KG1 (cell line): ENCODE measurements around the gene UBE2E2.
"Not testable (repeated sequence)": the region's sequence is repeated elsewhere in the genome, so short reads cannot be mapped to it uniquely, and the experiment has no call there.

ENCODE experiments used
- DNase-seq: peaks from one replicate; lab custom pipeline; 2025; lab: John Stamatoyannopoulos, UW

The UBE2E2 gene

DNA sequence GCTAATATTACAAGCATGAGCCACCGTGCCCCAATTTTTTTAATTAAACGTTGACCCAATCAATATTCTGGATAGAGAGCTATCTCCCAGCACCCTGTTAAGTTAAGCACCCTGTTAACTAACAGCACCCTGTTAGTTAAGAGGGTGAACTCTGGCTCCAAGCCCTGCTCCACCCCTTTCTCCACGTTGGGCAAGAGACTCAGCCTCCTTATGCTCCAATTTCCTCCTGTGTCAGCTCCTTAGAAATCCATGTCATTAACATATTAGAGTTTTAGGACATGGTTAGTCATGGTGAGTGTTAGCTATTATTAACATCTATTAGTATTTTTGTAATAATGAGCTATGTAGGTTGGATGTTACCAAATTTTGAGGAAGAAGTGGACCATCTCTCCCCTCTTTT lies 385.4 kb downstream of the UBE2E2 start:
- no peak for DNase-seq

DNA sequence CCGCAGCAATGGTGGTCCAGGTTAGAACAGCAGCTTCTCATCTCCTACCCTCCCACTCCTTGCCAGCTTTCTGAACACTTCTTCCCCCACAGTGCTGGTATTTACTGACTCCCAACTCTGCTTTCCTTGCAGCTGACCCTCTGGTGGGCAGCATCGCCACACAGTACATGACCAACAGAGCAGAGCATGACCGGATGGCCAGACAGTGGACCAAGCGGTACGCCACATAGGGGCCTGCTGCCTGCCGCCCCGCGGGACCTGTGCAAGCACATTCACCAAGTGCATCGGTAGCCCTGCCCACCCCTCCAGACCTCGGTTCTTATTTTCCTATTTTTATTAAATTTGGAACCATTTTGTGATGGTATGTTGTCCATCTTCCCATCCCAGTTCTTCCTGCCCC lies 386.5 kb downstream of the UBE2E2 start:
- DNase-seq: no peak

DNA sequence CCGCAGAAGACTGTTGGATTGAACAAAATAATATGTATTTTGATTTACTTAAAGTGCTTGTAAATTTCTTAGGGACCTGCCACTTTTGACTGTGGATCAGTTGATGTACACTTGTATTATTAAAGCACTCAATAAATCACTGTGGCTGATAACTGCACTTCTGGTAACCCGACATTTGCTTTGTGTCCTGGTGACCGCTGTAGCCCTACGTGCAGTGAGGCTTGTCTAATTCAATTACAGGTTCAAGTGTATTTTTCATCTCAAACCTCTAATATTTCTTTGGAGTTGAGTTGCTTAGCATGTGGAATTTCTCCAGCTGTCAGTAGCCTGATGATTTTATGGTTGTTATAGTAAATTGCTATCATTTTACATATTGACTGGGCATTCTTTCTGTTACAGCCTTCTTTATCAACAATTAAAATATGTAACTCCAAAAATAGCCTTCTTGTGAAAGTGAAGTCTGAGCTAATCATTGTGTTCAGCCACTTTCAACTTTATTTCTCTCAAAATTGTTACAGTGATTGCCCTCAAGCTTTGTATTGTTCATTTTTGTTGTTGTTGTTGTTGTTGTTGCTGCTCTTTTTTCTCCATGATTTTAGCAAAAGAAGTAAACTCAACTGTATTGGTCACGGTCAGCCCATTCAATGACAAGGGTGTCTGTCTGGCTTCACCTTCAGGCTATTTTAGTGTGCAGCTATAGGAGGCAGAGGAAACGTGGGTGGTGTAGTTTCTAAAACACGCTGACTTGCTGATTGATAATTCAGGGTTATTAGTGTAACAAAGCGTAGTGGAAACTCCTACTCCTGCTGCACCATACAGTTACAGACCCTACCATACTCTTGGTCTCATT lies 387.5 kb downstream of the UBE2E2 start:
- DNase-seq: no peak

DNA sequence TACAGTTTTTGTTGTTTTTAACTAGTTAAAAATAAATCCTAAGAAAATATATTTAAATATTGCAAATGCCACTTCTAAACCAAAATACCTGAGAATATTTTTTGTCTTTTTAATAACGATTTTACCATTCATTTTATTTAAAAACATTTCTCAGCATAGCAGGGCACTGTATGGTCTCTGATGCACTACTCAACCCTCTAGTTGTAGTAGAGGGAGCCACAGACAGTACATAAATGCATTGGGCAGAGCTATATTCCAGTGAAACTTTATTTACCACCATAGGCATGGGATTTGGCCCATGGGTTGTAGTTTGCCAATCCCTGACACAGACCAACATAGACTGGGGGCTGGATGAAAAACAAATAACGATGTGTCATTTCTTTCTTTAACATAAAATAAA lies 388.2 kb downstream of the UBE2E2 start:
- no peak for DNase-seq

DNA sequence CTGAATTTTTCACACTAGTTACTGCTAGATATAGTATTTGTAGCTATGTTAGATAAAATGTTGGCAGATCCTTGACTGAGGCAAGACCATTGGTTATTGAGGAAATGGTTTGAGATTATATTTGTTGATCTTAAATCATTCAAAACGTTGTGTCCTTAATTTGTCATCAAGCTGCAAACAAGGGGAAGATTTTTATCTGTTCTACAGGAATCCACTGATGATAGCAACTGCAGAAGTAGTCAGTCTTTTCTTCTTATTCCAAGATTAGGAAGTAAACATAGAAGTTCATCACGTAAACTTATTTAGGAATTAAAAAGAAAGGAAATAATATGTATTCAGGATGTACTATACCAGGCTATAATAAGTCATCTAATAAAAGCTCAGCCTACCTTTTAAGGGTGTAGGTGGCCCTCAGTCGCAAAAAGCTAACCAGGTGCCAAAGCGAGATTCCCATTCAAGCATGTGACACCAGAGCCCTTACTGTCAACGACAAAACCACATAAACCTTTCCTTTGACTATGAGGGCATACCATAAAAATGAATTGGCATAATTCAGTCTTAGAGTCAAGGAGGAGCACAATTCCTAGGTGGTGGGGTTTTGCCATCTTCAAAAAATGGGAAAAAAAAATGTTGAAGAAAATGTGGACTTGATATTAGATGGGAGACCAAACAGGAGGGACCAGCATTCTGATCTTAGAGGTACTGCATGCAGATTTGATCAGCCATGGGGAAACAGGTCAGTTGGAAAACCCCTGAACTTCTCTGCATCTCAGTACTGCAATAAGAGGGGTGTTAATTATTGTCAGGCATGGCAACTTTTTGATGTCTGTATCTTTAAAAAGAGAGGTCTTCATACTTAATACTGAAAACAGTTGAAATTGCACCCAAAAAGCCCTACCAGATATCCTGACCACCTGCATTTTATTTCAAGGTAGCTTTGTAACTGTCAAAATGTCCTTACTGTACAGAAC lies 390.1 kb downstream of the UBE2E2 start:
- no peak for DNase-seq

DNA sequence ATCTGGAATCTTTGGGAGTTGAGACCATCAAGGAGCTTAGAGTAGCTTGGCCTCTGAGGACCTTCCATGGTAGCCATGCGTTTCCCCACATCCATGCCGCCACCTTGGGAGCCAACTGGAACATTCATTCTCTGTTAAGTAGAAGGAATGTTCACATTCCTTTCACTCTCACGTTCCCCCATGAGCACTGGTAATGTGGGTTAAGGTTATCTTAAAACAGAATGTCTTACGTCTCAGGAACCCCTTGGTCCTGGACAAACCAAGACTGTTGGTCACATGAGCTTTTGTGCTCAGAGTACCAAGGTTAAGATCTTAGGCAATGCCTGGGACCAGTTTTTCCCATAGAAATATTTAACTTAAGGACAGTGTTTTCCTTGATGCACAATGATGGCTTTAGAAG lies 390.9 kb downstream of the UBE2E2 start:
- DNase-seq: no peak

DNA sequence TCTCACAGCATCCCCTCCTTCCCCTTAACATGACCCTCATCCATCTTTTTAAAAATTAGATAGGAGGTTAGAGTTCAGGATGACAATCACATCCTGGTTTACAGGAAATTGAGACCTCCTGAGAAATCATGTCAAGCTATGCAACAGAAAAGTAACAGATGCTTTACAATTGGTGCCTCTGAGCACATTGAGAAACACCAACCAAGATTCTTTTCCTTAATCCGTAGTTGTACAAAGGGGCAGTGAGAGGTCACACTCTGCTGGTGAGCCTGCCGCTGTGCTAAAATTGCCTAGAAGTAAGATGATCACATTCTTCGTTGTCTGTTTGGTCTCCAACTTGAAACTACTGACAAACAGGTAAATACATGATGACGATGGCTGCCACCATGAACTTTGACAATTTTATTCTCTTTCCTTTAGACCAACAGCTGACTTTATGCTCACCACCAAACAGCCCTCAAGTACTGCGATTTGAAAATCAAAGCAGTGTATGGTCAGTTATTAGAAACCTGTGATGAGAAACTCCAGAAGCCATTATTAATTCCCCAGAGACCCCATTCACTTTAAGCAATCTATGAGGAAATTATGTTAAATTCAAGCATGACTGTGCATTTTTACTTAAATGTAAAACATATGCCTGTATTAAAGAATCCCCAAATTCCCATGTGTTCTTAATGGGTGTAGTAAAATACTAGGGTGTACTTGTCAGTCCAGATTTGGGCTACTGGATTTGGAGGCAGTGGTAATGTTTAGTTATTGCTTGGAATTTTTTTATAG lies 392.0 kb downstream of the UBE2E2 start:
- no peak for DNase-seq

DNA sequence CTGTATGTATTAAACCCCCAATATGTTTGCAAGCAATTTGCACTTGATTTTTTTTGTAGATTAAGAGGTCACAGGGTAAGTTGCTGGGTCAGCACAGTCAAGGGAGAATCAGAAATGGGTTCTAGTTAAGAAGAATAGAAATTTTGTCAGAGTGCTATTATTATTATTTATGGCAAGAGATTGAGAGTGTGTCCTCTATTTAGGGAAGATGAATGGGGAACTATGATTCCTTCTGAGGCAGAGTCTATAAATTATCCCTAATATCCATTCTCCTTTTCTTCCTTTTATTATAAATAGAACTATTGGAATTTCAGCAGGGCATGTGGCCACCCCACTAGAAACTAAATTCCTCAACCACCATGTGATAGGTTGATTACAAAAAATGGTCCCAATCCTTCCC lies 392.7 kb downstream of the UBE2E2 start:
- no peak for DNase-seq

DNA sequence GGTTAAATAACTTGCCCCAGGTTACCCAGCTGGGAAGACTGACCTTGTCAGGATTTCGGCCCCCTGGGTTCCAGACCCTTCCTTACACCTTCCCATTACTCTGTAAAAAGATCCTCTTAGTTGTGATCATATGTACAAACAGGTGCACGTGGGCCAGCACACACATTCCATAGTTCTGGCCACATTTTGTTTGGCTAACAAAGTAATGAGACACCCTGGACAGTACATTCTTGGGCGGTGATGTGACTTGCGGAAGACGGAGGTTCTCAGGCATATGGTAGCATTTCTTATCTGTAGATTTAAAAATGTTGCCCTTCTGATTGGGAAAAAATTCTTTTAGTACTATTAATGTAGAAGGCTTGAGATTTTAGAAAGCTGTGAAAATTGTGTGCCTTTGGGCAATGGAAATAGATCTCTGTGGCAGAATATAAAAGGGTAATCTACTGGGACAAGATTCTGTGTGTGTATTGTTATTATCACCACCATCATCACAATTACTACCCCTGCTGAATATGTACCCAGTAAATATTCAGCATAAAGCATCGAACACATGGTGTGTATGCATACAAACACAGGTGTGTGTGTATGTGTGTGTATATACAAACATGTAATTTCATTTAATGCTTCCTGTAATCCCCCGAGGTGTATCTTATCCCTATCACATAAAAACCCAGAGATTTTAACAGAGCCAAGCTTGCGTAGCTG lies 397.2 kb downstream of the UBE2E2 start:
- no peak for DNase-seq

DNA sequence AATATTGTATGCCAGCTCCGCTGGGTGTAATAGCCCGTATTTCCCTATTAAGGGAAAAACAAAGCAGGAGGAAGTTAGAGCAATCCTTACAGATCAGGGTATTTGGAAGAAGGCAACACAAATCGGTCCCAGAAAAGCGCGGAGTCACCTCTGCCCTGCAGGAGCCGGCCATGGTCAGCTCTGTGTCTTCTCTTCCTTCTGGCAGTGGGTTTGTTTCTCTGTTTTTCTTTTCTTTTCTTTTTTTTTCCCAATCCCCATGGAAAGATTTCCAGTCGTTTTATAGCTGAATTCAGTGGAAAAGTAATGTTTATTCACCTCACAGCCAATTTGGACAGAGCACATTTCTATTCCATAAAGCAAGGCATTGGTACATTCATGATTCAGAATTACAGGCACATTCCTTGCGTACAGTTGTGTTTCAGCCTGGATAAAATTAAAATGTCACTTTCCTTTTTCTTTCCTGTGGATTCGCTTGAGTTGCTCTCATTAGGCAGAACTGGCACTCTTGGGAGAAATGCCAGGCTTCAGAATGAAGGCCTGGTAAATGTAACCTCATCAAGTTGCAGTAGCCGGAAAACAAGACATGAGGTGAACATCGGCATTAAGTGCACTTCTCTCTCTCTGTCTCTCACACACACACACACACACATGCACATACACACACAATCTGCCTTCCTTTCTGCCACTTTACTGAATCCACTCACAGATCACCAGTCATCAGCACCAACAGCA lies 398.1 kb downstream of the UBE2E2 start:
- DNase-seq: no peak

DNA sequence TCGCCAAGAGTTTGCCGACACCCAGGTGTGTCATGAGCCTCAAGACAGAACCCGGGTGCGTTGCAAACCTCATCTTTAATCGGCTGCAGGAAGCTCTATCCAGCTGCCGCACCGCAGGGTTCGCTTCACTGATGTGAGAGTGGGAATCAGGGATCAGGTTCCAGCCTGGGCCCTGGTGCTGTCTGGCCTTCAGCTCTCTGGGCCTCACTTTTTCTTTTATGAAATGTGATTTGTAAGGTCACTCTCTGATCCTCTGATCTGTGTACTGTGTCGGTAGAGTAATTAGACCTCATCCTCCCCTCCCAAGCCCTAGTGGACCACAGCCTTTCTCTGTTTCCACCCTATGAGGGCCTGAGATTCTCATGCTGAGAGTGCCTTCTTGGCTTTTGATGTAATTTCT lies 399.8 kb downstream of the UBE2E2 start:
- no peak for DNase-seq

DNA sequence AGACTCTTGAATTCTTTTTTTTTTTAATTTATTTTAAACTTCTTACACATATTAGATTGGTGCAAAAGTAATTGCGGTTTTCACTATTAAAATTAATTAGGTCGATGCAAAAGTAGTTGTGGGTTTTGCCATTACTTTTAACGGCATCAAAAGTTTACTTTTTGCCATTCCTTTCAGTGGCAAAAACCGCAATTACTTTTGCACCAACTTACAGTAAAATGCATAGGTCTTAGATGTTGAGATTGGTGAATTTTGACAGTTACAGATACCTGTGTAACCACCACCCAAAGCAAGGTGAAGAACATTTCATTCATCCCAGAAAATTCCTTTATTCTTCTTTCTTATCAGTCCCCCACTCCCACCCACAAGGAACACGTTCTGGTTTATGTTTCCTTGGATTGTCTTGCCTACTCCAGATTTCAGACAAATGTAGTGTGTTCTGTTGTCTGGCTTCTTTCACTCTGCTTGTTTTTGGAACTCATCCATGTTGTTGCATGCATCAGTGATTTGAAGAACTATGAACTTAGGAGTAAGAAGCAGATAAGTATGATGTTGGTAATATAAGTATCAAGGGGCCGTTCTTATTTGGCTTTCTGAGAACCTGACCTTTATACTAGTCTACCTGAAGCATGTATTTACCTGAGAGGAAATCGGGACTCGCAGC lies 404.2 kb downstream of the UBE2E2 start:
- no peak for DNase-seq

DNA sequence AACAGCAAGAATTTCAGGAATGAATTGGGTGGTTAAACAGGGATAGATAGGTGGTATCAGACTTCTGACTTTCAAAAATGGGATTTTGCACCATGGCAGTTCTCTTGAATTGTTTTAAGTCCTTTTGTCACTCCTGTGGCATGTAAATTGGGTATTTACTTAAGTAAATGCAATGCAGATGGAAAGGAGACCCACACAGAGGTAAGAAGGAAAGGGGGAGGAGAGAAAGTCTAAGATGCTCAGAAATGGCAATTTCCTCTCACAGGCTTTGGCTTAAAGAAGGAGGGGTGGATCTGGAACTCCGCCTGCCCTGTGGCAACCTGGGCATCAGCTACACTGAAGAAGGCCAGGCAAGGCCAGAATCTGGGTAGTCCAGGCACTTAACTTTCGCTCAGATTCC lies 405.5 kb downstream of the UBE2E2 start:
- no peak for DNase-seq

DNA sequence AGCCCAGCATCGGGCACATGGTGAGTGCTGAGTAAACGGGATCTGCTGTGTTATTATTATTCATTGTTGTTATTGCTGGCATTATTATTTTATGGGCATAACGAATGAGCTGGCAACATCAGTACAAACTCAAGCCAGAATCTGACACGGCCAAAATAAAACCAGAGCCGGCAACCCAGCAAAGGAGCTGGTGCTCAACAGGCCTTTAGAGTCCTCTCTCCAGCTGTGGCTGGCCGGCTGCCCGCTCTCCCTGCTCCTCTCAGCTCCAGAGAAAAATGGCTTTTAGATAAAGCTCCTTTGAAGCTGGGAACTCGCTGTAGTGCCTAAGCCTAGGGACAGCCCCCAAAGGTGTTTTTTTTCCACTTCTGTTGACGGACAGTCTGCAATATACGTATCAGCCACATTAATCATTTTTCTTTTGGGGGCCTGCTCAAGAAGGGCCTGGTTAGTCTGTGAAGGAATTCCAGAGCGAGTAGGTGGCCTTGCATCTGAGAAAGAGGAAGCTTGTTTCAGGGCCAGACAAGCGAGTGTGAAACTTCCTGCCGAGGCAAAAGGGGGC lies 408.7 kb downstream of the UBE2E2 start:
- DNase-seq: no peak

DNA sequence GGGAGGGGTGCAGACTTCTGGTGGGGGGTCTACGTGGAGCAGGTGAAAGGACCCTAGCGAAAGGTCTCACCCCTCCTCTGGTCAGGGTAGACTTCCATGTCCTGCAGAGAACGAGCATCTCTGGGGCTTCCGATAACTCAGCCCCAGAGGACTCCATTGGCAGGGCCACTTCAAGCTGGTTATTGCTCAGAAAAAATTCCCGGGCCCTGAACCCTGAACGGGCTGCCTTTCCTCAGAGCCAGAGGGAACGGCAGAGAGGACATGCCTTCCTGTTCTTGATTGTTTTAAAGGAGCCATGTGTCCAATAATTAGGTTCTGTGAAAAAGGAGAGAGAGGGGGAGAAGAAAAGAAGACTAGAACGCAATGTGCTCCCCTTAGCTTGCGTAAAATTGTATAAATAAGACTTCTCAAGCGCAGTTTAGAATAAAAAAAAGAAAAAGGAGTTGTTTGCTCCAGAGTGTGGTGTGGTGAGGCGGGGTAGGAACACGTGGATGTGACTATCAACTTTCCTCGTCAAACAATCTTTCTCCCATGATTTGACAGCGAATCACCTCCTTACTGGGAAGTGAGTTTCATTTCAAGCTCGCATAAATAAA lies 409.3 kb downstream of the UBE2E2 start:
- no peak for DNase-seq

DNA sequence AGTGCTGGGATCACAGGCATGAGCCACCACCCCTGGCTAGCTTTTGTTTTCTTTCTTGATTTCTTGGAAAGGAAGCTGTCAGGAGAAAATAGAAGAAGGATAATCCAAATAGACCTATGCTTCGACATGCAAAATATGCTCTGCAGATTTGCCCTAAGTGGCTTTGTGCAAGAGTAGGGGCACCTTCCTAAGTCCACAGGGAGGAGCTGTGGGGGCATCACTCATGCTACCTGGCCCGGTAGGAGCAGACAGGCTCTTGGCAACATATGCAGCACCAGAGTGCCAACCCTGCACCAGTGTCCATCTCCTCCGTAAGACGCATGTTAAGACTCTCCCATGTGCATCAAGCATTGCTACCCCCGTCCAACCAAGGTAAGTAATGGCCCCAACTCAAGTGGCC lies 411.9 kb downstream of the UBE2E2 start:
- no peak for DNase-seq

DNA sequence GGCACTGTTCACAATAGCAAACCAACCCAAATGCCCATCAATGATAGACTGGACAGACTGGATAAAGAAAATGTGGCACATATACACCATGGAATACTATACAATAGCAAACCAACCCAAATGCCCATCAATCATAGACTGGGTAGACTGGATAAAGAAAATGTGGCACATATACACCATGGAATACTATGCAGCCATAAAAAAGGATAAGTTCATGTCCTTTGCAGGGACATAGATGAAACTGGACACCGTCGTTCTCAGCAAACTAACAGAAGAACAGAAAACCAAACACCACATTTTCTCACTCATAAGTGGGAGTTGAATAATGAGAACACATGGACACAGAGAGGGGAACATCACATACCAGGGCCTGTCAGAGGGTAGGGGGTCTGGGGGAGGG lies 415.3 kb downstream of the UBE2E2 start:
- not testable (repeated sequence) for DNase-seq

DNA sequence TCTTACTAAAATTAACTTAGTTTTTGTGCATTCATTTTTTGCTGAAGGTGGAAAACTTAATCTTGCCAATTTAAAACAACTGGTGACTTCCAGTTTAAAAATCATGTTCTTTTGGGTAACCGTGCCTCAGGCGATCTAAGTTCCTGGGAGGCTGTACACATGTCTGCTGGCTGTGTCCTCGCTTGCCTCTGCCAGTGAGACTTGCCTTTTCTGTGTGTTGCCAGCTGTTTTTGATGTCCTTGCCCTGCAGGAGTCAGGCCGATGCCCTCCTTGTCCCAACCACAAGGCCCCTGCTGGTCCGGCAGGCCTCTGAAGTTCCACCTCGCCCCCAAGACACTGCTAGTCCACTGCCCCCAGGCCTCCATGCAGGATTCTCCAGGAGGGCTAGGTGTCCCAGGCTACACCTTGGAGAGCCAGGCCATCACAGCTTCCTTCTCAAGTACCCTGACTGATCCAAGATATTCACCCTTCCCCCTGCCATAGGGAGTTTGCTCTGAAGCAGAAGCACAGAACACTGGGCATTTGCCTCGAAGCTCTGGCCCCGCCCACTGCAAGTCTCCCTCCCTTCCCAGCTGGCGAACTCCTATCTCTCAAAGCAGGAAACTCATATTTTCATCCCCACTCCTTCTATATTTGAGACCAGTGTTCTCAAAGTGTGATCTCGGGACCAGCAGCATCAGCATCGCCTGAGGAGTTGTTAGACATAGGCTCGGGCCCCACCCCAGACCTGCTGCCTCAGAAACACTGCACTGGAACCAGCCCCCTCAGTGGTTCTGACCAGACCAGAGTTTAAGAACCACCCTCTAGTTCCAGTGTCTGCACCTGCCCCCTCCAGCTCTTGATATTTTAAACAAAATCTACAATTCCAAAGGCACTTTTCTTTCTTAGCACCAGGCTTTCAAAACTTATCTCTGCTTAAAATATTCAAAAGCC lies 416.8 kb downstream of the UBE2E2 start:
- DNase-seq: no peak

DNA sequence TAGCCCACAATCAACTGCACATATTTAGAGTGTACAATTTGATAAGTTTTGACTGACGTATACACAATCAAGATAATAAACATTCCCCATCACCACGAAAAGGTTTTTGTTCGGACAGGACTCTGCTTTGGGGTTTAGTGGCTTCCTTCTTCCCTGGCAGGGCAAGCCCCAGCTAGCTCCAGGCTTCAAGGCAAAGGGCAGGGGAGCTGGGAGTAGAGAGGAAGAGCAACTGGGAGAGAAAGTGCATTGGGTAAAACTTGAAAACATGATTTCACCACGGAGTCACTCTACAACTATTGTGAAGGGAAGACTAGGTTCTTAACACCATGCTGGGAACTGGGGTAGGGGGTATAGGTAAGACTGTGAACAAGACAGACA lies 417.5 kb downstream of the UBE2E2 start:
- no peak for DNase-seq
